SK-N-SH (cell line): ENCODE data around the gene LTB4R2. TPM values are rescaled to one million over a fixed set of nuclear protein-coding genes. Genes with fewer than 3 reads are reported as not detected.

Source experiments
- CTCF ChIA-PET: fragments of 300-600, 350-600 bp; formaldehyde crosslinking; extraction: SDS; loops from one replicate; lab custom pipeline; 2021; lab: Yijun Ruan, JAX
- POLR2A ChIA-PET: fragments of 350-600 bp; sonication (Branson Sonifier 250); formaldehyde crosslinking; extraction: SDS; loops from one replicate; lab custom pipeline; 2020; ENCODE audit warnings: antibody characterized with exemption, inconsistent platforms; lab: Yijun Ruan, JAX
- DNase-seq: peaks from one replicate; pipeline ENCODE4 v3.0.0; 2012
- H2AFZ ChIP-seq: fragments of 200-600 bp; sonication (generic); 2 replicates; pipeline ENCODE4 v1.8.1; 2016; ENCODE audit warnings: antibody characterized with exemption, mild to moderate bottlenecking, low read depth
- H3F3A ChIP-seq: fragments of 200-600 bp; sonication (generic); replicated peaks from 2 replicates; pipeline ENCODE3; 2016; ENCODE audit warnings: antibody characterized with exemption, mild to moderate bottlenecking; ENCODE audit not compliant: insufficient read depth
- H3K27ac ChIP-seq, 2 experiments: fragments of 200-500 bp in 1 of 2; fragments of 200-600 bp in 1 of 2; sonication (Bioruptor generic) in 1 of 2; sonication (generic), shearing (Covaris generic) in 1 of 2; 2 replicates each; pipeline versions ENCODE4 v1.5.1 to v1.6.1; 2014 to 2016; ENCODE audit warnings: low read depth in 2 of 2, inconsistent platforms in 1 of 2, low read length in 1 of 2, mild to moderate bottlenecking in 1 of 2, mixed read lengths in 1 of 2
- H3K27me3 ChIP-seq: fragments of 200-600 bp; sonication (generic), shearing (Covaris generic); 2 replicates; pipeline ENCODE4 v1.6.1; 2016; ENCODE audit warnings: mixed run types; ENCODE audit not compliant: insufficient read depth
- H3K36me3 ChIP-seq, 2 experiments: fragments of 200-500 bp in 1 of 2; fragments of 200-600 bp in 1 of 2; sonication (Bioruptor generic) in 1 of 2; sonication (generic) in 1 of 2; replicated peaks in 1 of 2; 2 replicates each; pipeline versions ENCODE3 to v1.5.1; 2014 to 2016; ENCODE audit warnings: low read length in 1 of 2, mild to moderate bottlenecking in 1 of 2; ENCODE audit not compliant: insufficient read depth in 2 of 2, control insufficient read depth in 1 of 2
- H3K4me1 ChIP-seq, 2 experiments: fragments of 200-500 bp in 1 of 2; fragments of 200-600 bp in 1 of 2; sonication (Bioruptor generic) in 1 of 2; sonication (generic), shearing (Covaris generic) in 1 of 2; 2 replicates each; pipeline versions ENCODE4 v1.5.1 to v1.6.1; 2014 to 2016; ENCODE audit warnings: low read depth in 1 of 2, low read length in 1 of 2, mixed run types in 1 of 2; ENCODE audit not compliant: insufficient read depth in 2 of 2, control insufficient read depth in 1 of 2
- H3K4me2 ChIP-seq: fragments of 200-600 bp; sonication (generic), shearing (Covaris generic); 2 replicates; pipeline ENCODE4 v1.6.1; 2017; ENCODE audit warnings: mixed run types
- H3K4me3 ChIP-seq, 2 experiments: fragments of 200-500 bp in 1 of 2; fragments of 200-600 bp in 1 of 2; sonication (Bioruptor generic) in 1 of 2; sonication (generic), shearing (Covaris generic) in 1 of 2; 2 replicates each; pipeline versions ENCODE4 v1.5.1 to v1.8.1; 2014 to 2016; ENCODE audit warnings: low read depth in 2 of 2, inconsistent platforms in 1 of 2, low read length in 1 of 2, mild to moderate bottlenecking in 1 of 2, mixed read lengths in 1 of 2, moderate library complexity in 1 of 2
- H3K79me2 ChIP-seq: fragments of 200-600 bp; sonication (generic); 2 replicates; pipeline ENCODE4 v1.8.1; 2017; ENCODE audit warnings: mild to moderate bottlenecking; ENCODE audit not compliant: insufficient read depth
- H3K9ac ChIP-seq: fragments of 200-600 bp; sonication (generic); 2 replicates; pipeline ENCODE4 v1.6.1; 2017; ENCODE audit warnings: mixed run types
- H3K9me2 ChIP-seq: fragments of 200-600 bp; sonication (generic); 2 replicates; pipeline ENCODE4 v1.6.1; 2017; ENCODE audit warnings: mixed run types
- H3K9me3 ChIP-seq: fragments of 200-600 bp; sonication (generic); 2 replicates; pipeline ENCODE4 v1.6.1; 2017; ENCODE audit warnings: mixed run types, mild to moderate bottlenecking, moderate library complexity
- H4K20me1 ChIP-seq: fragments of 200-600 bp; sonication (generic); 2 replicates; pipeline ENCODE4 v1.6.1; 2017; ENCODE audit warnings: mild to moderate bottlenecking, mixed run types; ENCODE audit not compliant: insufficient read depth
- CHD2 ChIP-seq: fragments of 150-350 bp; IDR thresholded peaks from 2 replicates; pipeline ENCODE4 v1.6.1; 2018; ENCODE audit warnings: low read length; ENCODE audit not compliant: partially characterized antibody
- EZH2phosphoT487 ChIP-seq: fragments of 200-600 bp; sonication (generic); IDR thresholded peaks from 2 replicates; pipeline ENCODE4 v1.6.1; 2017; ENCODE audit warnings: low read depth, mixed run types, mild to moderate bottlenecking, antibody characterized with exemption, moderate library complexity, borderline replicate concordance
- FOSL2 ChIP-seq: IDR thresholded peaks from 2 replicates; pipeline ENCODE4 v1.4.0; 2012; ENCODE audit warnings: low read depth, mild to moderate bottlenecking, moderate library complexity, borderline replicate concordance
- FOXM1 ChIP-seq: IDR thresholded peaks from 2 replicates; pipeline ENCODE4 v1.4.0; 2012; ENCODE audit warnings: low read depth, mild to moderate bottlenecking
- GATA2 ChIP-seq: sonication (generic); formaldehyde crosslinking; IDR thresholded peaks from 2 replicates; pipeline ENCODE4 v1.5.0; 2020; ENCODE audit warnings: mild to moderate bottlenecking, missing genetic modification reagents
- JUND ChIP-seq: IDR thresholded peaks from 2 replicates; pipeline ENCODE4 v1.4.0; 2012
- MEF2A ChIP-seq: IDR thresholded peaks from 2 replicates; pipeline ENCODE4 v1.4.0; 2012; ENCODE audit warnings: low read depth, borderline replicate concordance
- MXI1 ChIP-seq: IDR thresholded peaks from 2 replicates; pipeline ENCODE4 v1.6.1; 2012; ENCODE audit warnings: mild to moderate bottlenecking, low read depth, low read length, improper control_type of control experiment
- NFIC ChIP-seq: IDR thresholded peaks from 2 replicates; pipeline ENCODE4 v1.4.0; 2012; ENCODE audit warnings: borderline replicate concordance
- POLR2AphosphoS5 ChIP-seq: IDR thresholded peaks from 2 replicates; pipeline ENCODE4 v1.6.1; 2012; ENCODE audit warnings: low read depth, low read length
- RCOR1 ChIP-seq: fragments of 150-350 bp; IDR thresholded peaks from 2 replicates; pipeline ENCODE4 v1.6.1; 2017; ENCODE audit warnings: antibody characterized with exemption, low read length
- SIN3A ChIP-seq: IDR thresholded peaks from 2 replicates; pipeline ENCODE4 v1.6.1; 2012; ENCODE audit warnings: low read depth, mild to moderate bottlenecking, low read length, moderate library complexity, borderline replicate concordance
- SMC3 ChIP-seq: IDR thresholded peaks from 2 replicates; pipeline ENCODE4 v1.6.1; 2012; ENCODE audit warnings: low read depth, low read length, improper control_type of control experiment
- TAF1 ChIP-seq: IDR thresholded peaks from 2 replicates; pipeline ENCODE4 v1.6.1; 2012; ENCODE audit warnings: low read depth, mild to moderate bottlenecking, low read length, moderate library complexity, borderline replicate concordance
- TCF12 ChIP-seq: IDR thresholded peaks from 2 replicates; pipeline ENCODE4 v1.4.0; 2012
- TEAD4 ChIP-seq: IDR thresholded peaks from 2 replicates; pipeline ENCODE4 v1.4.0; 2012; ENCODE audit warnings: mild to moderate bottlenecking, borderline replicate concordance; ENCODE audit not compliant: insufficient read depth
- YY1 ChIP-seq: IDR thresholded peaks from 2 replicates; pipeline ENCODE4 v1.4.0; 2012; ENCODE audit warnings: low read depth, mild to moderate bottlenecking
- WGBS: methylation state at CpG from one replicate; pipeline ENCODE4 v1.1.6; 2017; ENCODE audit warnings: low lambda C conversion rate; 5-methylcytosine and 5-hydroxymethylcytosine counted together
- polyA plus RNA-seq, 3 experiments: library from polyadenylated mRNA; depleted of rRNA; stranded (reverse); fragments of >200 nt; gene quantifications; 2 replicates each; pipeline ENCODE4 v1.2.3, GENCODE V29; 2012
- TF ChIP-seq, protein P1 (sequence below): fragments of 150-350 bp; IDR thresholded peaks from 2 replicates; pipeline ENCODE4 v1.6.1; 2017; ENCODE audit warnings: antibody characterized with exemption, low read length, low read depth, borderline replicate concordance
- TF ChIP-seq, protein P2 (sequence below): IDR thresholded peaks from 2 replicates; pipeline ENCODE4 v1.4.0; 2012; ENCODE audit warnings: low read depth
- TF ChIP-seq, protein P3 (sequence below): IDR thresholded peaks from 2 replicates; pipeline ENCODE4 v1.4.0; 2012; ENCODE audit warnings: low read depth, borderline replicate concordance

Gene LTB4R2
- polyA plus RNA-seq, 1 of the 3 experiments (the other 2 are of a cell fraction) = 8.2 TPM

DNA sequence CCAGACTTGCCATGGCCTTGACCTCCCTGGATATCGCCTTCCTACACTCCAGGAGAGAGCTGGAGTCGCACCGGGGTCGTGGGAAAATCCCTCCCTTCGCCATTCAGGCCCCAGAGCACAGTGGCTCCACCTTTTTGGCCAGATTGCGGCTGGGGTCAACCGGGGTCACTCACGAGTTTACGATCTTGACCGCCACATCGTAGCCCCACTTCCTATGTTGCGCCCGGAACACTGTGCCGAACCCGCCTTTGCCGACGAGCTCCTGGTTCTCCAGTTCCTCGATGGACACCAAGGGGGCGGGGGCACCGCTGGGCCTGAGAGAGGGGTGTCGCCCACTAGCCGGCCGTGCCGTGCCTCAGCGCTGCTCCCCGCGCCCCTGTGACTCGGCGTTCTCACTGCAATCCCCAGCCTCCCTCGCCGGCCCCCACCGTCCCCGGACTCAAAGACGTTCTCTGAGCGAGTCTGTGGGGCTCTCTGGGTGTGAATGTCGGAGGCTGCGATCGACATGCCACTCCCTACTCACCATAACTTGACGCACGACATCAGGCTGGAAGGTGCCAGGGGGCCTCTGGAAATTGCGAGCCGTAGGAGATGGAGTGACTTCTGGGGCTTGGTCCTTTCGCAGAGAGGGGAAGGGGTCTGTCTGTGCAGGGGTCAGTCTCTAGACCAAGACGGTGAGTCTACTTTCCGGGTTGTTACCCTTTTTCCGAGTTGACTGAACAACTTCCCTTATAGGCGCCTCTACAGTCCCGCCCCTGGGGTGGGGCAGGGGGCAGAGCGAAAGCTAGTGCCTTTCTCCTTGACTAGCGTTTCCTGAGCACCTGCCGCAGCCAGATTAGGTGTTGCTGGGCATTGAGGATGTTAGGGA lies 29.6 kb downstream of the LTB4R2 start, which contains the start of gene RIPK3:
Gene RIPK3 (minus strand): TSS at position 708 of the 868 bp plus-strand sequence. CDS start 165 bp downstream, at position 543.
- no peak for DNase-seq
- Histone ChIP-seq H3K27ac (no peak within 1 kb of the TSS), H3K27me3 (peaks cover 68% of the 10 kb centered on the region), H3K9me2 (no peaks in the 10 kb centered on the region), H4K20me1 (no peaks in the 10 kb centered on the region), H3K79me2 (no peaks in the 10 kb centered on the region), H3K9ac (no peak within 1 kb of the TSS), H2AFZ (no peak within 1 kb of the TSS), H3K4me2 (no peak within 1 kb of the TSS), H3F3A (no peaks in the 10 kb centered on the region), H3K9me3 (no peaks in the 10 kb centered on the region), H3K4me1 (peaks cover 0 to 2% of the 10 kb centered on the region in 2 experiments; a peak in 1 of 4 replicates), H3K4me3 (no peak within 1 kb of the TSS), H3K36me3 (no peaks in the 10 kb centered on the region)
- WGBS = 75% methylated on average over 41 of the region's 51 CpGs
- TF ChIP-seq MXI1 (no peak), EZH2phosphoT487 (no peak), GATA2 (CRISPR knock-in tag) (no peak), CHD2 (no peak), SIN3A (no peak), RCOR1 (no peak), FOSL2 (no peak), JUND (no peak), TEAD4 (no peak), NFIC (no peak), FOXM1 (no peak), POLR2AphosphoS5 (no peak), TCF12 (no peak), TAF1 (no peak), SMC3 (no peak), YY1 (no peak), MEF2A (no peak)
- TF ChIP-seq, protein P1, sequence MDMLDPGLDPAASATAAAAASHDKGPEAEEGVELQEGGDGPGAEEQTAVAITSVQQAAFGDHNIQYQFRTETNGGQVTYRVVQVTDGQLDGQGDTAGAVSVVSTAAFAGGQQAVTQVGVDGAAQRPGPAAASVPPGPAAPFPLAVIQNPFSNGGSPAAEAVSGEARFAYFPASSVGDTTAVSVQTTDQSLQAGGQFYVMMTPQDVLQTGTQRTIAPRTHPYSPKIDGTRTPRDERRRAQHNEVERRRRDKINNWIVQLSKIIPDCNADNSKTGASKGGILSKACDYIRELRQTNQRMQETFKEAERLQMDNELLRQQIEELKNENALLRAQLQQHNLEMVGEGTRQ = no peak
- TF ChIP-seq, protein P2, sequence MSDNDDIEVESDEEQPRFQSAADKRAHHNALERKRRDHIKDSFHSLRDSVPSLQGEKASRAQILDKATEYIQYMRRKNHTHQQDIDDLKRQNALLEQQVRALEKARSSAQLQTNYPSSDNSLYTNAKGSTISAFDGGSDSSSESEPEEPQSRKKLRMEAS = no peak
- TF ChIP-seq, protein P3, sequence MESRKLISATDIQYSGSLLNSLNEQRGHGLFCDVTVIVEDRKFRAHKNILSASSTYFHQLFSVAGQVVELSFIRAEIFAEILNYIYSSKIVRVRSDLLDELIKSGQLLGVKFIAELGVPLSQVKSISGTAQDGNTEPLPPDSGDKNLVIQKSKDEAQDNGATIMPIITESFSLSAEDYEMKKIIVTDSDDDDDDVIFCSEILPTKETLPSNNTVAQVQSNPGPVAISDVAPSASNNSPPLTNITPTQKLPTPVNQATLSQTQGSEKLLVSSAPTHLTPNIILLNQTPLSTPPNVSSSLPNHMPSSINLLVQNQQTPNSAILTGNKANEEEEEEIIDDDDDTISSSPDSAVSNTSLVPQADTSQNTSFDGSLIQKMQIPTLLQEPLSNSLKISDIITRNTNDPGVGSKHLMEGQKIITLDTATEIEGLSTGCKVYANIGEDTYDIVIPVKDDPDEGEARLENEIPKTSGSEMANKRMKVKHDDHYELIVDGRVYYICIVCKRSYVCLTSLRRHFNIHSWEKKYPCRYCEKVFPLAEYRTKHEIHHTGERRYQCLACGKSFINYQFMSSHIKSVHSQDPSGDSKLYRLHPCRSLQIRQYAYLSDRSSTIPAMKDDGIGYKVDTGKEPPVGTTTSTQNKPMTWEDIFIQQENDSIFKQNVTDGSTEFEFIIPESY = no peak
- ChIA-PET CTCF (interaction anchor here (1.1 to 12.7 kb wide), 8 partner anchors 6 to 98 kb away, joined by 3 to 445 read pairs (median 9); partner anchors contain the start of genes CBLN3, CIDEB, KHNYN and SDR39U1), POLR2A (interaction anchor here (1.1 kb wide), 1 partner anchor 92 kb away, joined by 3 read pairs; no protein-coding TSS in a partner anchor)
